HG03565 (cell line): ENCODE measurements around the gene SLC17A2.
"Not testable (repeated sequence)": the region's sequence is repeated elsewhere in the genome, so short reads cannot be mapped to it uniquely, and the experiment has no call there.

Source experiments
- ATAC-seq: cut with Tn5 transposase; IDR thresholded peaks from one replicate; pipeline ENCODE4 v1.9.1; 2021; ENCODE audit warnings: mild to moderate bottlenecking, moderate library complexity; ENCODE audit not compliant: unreplicated experiment

SLC17A2 gene

GRCh38 chr6:25952535-25952934, 22.0 kb upstream of the SLC17A2 start:
- ATAC-seq, result no peak

GRCh38 chr6:25951296-25952032, 21.0 kb upstream of the SLC17A2 start:
- ATAC-seq, result no peak

GRCh38 chr6:25950297-25950696, 19.8 kb upstream of the SLC17A2 start:
- no peak for ATAC-seq

- ATAC-seq, result no peak
Observed at GRCh38 chr6:25949695-25950094, 19.2 kb upstream of the SLC17A2 start.

- not testable (repeated sequence) for ATAC-seq
Observed at GRCh38 chr6:25947492-25947891, 17.0 kb upstream of the SLC17A2 start.

- no peak for ATAC-seq
Observed at GRCh38 chr6:25946631-25947030, 16.1 kb upstream of the SLC17A2 start.

- ATAC-seq, result not testable (repeated sequence)
Observed at GRCh38 chr6:25945738-25946137, 15.2 kb upstream of the SLC17A2 start.

GRCh38 chr6:25944688-25945574, 14.4 kb upstream of the SLC17A2 start:
- ATAC-seq, result peak; percentile 90

GRCh38 chr6:25943887-25944286, 13.4 kb upstream of the SLC17A2 start:
- no peak for ATAC-seq

- no peak for ATAC-seq
Observed at GRCh38 chr6:25942561-25943147, 12.2 kb upstream of the SLC17A2 start.

GRCh38 chr6:25939593-25939992, 9.1 kb upstream of the SLC17A2 start:
- ATAC-seq, result no peak

GRCh38 chr6:25935953-25936352, 5.5 kb upstream of the SLC17A2 start:
- ATAC-seq, result no peak

- no peak for ATAC-seq
Observed at GRCh38 chr6:25934735-25935313, 4.3 kb upstream of the SLC17A2 start.

- ATAC-seq, result no peak
Observed at GRCh38 chr6:25934156-25934555, 3.7 kb upstream of the SLC17A2 start.

GRCh38 chr6:25931411-25931709, 869 bp upstream of the SLC17A2 start:
- ATAC-seq, result no peak

GRCh38 chr6:25929785-25930184, 706 bp downstream of the SLC17A2 start:
- not testable (repeated sequence) for ATAC-seq

- ATAC-seq, result no peak
Observed at GRCh38 chr6:25928562-25929324, 1.7 kb downstream of the SLC17A2 start.

- ATAC-seq, result no peak
Observed at GRCh38 chr6:25927756-25928216, 2.7 kb downstream of the SLC17A2 start.

GRCh38 chr6:25927178-25927577, 3.3 kb downstream of the SLC17A2 start:
- ATAC-seq, result no peak

- ATAC-seq, result no peak
Observed at GRCh38 chr6:25925876-25926275, 4.6 kb downstream of the SLC17A2 start.

GRCh38 chr6:25922301-25922700, 8.2 kb downstream of the SLC17A2 start:
- no peak for ATAC-seq
